Fibroblast of skin of scalp (primary cell): ENCODE measurements around the gene ZC3H18.
"Not testable (repeated sequence)": the region's sequence is repeated elsewhere in the genome, so short reads cannot be mapped to it uniquely, and the experiment has no call there.

Source experiments
- DNase-seq: peaks from one replicate; pipeline ENCODE4 v3.0.0-alpha.2; 2013

Gene ZC3H18

GRCh38 chr16:88608076-88608475 lies 37.9 kb downstream of the ZC3H18 start:
- DNase-seq: no peak

- not testable (repeated sequence) for DNase-seq
These were observed 39.2 kb downstream of the ZC3H18 start for GRCh38 chr16:88609426-88609825.

- no peak for DNase-seq
These were observed 39.9 kb downstream of the ZC3H18 start for GRCh38 chr16:88610080-88610479.

DNA sequence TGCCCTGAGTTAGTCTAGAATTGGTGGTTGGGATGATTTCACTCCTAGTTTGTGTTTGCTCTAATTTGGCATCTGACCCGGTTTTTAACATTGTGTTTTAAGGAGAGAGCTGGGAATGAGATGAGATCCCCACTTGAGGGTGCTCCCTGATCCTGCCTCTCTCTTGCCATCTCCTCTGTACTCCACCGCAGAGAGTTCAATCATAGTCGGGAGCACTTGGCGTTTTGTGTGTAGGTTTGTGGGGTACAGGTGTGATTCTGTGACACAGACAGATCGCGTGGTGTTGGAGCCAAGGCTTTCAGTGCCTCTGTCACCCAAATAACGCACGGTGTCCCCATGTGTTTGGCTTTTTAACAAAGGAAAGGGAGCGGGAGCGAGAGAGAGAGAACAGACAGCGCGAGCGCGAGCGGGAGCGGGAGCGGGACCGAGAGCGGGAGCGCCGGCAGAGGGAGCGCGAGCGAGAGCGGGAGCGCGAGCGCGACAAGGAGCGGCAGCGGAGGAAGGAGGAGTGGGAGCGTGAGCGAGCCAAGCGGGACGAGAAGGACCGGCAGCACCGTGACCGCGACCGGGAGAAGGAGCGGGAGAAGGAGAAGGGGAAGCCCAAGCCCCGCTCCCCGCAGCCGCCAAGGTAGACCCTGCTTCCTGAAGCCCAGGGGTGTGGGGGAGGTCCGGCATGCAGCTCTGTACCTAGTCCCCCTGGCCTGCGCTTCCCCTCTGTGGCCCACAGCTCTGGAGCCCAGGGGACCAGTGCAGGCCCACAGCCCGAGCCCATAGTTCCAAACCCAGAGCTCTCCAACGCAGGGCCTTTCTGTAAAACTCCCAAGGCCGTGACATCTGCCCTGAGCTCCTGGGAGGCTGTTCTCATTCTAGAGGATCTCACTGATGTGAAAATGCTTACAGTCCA lies 41.0 kb downstream of the ZC3H18 start:
- DNase-seq: no peak

DNA sequence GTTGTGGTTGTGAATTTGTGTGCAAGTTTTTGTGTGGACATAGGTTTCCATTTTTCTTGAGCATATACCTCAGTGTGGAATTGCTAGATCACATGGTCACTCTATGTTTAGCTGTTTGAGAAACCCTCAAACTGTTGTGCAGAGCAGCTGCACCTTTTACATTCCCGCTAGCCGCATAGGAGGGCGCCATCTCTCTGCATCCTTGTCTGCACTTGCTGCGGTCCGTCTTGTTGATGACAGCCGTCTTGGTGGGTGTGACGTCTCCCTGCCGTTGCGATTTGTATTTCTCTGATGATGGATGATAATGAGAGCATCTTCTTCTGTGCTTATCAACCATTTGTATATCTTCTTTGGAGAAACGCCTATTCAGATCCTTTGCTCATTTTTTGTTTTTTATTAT lies 43.1 kb downstream of the ZC3H18 start:
- DNase-seq: no peak

DNA sequence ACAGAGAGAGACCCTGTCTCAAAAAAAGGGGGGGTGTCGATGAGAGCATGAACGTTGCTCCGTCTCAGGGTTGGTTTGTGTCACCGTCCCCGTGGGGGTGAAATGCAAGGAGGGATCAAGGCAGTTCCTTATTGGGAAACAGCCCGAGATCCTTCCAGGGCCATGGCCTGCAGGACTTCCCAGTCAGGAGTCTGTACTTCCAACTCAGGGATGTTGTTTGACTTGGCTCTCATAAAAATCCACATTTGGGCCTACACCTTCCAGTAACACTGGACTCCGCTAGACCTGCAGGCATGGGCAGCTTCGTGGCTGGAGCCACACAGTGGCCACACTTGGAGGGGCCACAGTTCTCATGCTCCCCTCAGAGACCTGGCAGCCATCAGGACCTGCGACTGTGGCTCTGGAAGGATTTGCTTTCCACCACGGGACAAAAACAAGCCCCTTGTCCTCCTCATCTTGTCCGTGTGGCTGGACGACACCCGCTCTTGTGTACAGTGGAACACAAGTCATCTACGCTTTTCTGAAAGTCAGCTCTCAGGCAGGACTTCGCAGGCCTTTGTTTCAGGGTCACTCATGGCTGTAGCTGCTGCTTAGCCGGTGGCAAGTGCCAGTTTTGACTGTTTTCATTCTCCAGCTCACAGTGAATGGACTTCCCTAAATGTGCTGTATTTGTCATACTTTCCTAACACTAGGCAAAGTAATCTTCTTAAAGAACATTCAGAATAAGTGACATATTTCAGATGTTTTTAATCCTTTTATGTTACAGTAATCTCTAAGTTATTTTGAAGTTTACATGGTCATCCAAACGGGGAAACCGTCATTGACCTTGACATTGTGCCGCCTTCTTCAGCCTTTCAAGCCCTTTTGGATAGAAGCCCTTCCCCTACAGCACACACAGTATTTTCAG lies 44.0 kb downstream of the ZC3H18 start:
- no peak for DNase-seq

DNA sequence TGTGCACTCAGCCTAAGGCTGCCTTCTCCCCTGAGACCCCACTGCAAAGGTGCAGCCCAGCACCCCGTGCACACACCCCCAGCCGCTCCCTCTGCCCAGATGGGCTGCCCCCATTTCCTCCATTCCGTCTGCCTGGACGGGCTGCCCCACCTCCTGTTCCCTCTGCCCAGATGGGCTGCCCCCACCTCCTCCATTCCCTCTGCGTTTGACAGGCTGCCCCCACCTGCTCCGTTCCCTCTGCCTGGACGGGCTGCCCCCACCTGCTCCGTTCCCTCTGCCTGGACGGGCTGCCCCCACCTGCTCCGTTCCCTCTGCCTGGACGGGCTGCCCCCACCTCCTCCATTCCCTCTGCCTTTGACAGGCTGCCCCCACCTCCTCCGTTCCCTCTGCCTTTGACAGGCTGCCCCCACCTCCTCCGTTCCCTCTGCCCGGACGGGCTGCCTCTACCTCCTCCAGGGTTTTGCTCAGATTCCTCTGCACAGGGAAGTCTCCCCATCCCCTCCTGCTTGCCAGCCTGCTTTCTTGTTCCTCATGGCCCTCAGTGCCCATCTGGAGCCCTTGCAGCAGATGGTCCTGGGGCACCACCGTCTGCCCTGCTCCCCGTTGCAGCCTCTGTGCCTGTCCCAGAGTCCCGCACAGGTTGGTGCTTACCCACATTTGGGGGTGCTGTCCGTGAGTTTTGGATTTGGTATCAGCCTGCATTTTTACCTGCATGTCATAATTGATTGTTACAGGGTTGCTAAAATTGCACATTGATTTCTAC lies 44.8 kb downstream of the ZC3H18 start:
- DNase-seq: no peak

GRCh38 chr16:88616320-88616719 lies 46.1 kb downstream of the ZC3H18 start:
- DNase-seq: no peak

GRCh38 chr16:88616736-88617135 lies 46.5 kb downstream of the ZC3H18 start:
- no peak for DNase-seq

- DNase-seq: no peak
These were observed 47.2 kb downstream of the ZC3H18 start for GRCh38 chr16:88617268-88618031.

- DNase-seq: no peak
These were observed 48.2 kb downstream of the ZC3H18 start for GRCh38 chr16:88618182-88618955.

GRCh38 chr16:88618956-88619667 lies 48.9 kb downstream of the ZC3H18 start:
- no peak for DNase-seq

DNA sequence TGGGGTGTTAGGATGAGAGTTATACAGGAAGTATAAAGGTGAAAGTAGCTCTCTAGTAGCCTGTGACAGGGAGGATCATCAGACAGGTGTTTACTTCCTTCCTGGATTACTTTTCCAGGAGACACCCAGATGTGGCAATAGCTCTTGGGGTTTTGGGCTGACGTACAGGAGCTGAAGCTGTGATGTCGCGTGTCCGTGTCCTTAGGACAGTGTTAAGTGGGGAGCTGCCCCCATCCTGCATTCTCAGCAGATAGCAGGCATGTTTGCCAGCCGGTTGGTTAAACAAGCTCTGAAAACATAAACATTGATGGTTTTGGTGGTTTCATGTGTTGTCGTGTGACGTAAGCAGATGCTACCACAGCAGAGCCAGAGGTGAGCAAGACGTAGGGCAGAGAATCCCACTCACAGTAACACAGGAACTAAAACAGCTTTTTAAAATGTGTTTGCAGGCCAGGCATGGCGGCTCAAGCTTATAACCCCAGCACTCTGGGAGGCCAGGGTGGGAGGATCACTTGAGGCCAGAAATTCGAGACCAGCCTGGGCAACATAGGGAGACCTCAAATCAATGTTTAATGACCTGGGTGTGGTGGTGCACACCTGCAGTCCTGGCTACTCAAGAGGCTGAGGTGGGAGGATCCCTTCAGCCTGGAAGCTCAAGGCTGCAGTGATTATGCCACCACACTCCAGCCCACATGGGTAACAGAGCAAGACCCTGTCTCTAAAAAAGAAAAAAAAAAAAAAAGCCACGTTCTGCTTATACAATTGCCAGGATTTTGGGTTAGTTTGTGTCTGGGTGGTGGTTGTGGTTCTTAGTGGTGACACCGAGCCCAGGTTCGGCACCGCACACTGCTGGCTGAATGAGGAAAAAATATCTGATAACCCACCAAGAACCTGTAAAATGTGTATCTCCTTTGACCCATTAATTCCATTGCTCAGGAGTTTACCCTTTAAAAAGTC lies 49.9 kb downstream of the ZC3H18 start:
- no peak for DNase-seq

DNA sequence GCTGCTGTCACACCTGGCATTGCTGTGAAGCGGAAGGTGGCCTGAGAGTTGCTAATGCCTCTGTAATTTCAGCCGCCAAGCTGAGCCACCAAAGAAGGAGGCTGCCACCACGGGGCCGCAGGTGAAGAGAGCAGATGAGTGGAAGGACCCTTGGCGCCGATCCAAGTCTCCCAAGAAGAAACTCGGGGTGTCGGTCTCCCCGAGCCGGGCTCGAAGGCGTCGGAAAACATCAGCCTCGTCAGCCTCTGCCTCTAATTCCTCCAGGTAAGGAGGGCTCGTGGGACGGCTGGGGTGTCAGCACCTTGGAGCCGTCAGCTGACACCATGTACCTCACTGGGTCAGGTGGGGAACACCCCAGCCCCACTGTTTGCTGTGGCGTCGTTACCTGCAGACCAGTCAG lies 51.9 kb downstream of the ZC3H18 start:
- DNase-seq: no peak

DNA sequence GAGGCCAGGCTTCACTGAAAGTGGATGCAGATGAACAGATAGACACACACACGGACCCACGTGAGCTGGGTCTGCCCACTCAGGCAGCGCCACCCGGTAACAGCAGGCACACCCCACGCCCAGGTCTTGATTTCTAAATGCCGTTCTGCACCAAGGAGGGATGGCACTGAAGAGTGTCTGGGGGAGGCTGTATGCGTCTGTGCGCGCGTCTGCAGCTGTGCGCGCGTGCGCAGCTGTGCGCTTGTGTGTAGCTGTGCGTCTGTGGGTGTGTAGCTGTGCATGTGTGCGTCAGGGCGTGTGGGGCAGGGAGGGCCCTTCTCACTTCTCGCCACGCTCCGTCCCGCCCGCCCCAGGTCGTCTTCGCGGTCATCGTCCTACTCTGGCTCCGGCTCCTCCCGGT lies 52.7 kb downstream of the ZC3H18 start:
- no peak for DNase-seq

DNA sequence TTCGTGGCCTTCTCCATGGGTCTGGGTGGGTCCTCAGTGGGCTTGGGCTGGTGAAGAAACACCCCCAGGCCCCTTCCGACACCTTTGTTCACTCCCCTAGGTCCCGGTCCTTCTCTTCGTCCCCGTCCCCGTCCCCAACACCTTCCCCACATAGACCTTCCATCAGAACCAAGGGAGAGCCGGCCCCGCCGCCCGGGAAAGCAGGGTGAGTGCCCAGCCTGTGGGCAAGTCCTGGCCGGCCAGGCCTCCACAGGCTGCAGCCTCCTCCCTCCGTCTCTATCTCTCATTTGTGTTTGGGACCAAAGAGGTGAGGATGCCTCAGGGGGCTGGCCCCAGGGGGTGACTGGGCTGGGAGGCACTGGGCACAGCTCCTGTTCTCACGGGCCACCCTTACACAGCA lies 53.7 kb downstream of the ZC3H18 start:
- no peak for DNase-seq

DNA sequence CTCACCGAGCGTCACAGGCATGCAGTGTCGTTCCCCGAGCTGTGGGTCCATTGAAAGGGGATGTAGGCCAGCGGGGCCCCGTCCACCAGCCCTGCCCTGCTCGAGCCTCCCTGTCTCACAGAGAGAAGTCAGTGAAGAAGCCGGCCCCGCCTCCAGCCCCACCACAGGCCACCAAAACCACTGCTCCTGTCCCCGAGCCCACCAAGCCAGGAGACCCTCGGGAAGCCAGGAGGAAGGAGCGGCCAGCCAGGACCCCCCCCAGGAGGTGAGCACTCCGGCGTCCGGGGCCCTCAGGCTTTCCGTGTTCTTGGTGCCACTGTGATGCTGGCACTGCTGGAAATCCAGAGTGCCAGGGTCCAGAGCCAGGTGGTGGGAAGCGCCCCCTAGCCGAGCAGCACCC lies 54.3 kb downstream of the ZC3H18 start:
- no peak for DNase-seq

DNA sequence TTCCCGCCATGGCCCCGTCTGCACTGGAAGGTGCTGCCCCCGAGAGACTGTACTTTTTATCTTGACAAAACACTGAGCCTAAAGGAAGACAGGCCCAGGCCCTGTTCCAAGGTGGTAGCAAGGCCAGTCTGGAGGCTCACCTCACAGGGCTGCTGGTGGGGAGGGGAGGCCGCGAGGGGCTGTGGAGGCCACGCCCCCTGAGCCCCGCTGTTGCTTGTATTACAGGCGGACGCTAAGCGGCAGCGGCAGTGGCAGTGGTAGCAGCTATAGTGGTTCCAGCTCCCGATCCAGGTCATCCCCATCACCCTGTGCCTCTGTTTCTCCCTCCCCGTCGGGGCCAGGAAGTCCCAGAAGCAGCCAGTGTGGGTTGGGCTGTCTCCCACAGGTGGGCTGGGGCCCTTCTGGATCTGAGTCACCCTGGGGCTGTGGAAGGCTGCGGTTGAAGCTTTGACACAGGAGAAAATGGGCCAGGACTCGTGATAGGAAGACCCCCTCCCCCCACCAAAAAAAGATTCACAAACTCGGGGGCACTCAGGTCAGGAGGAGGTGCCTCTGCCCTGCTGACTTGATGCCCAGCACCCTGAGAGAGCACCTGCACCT lies 54.9 kb downstream of the ZC3H18 start:
- DNase-seq: no peak

DNA sequence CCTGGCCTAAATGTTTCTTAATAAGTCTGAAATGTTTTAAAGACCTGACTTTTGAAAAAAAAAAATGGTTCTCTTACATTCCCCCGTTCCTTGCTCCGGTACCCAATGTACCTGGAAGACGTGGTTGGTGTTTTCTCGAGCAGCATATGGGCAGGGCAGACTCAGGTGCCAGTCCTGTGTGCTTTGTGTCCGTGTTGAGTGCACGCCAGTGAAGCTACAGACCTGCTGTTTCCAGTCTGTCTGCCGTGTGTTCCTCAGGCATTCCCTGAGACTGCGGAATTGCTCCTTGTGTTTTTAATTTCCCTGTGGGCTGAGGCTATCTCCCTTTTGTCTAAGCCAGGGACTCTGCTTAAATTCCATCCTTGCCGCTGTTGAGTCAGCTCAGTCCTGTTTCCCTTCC lies 56.4 kb downstream of the ZC3H18 start:
- DNase-seq: no peak
